GM23338 (cell line): Measurements from ENCODE around the gene EXOC3. TPM values are rescaled to one million over a fixed set of nuclear protein-coding genes. Genes with fewer than 3 reads are reported as not detected.

Experiments
- ATAC-seq: fragments of 200-7000 bp; cut with Tn5 transposase; 3 replicates; pipeline ENCODE4 v1.9.1; 2020
- DNase-seq: peaks from one replicate; pipeline ENCODE4 v3.0.0-alpha.2; 2015; ENCODE audit warnings: low spot score
- H2AFZ ChIP-seq: fragments of 200-600 bp; sonication (generic); 2 replicates; pipeline ENCODE4 v1.8.0; 2016; ENCODE audit warnings: antibody characterized with exemption, mild to moderate bottlenecking, moderate library complexity
- H3F3A ChIP-seq: fragments of 200-600 bp; sonication (generic); replicated peaks from 2 replicates; pipeline ENCODE4 v1.8.0; 2017; ENCODE audit warnings: antibody characterized with exemption, mixed run types, low read depth
- H3K27ac ChIP-seq: fragments of 200-600 bp; sonication (generic); 2 replicates; pipeline ENCODE4 v1.6.1; 2016; ENCODE audit warnings: low read depth
- H3K27me3 ChIP-seq: fragments of 200-600 bp; sonication (generic); 2 replicates; pipeline ENCODE4 v1.8.0; 2016; ENCODE audit warnings: mild to moderate bottlenecking, mixed run types, moderate library complexity; ENCODE audit not compliant: insufficient read depth
- H3K36me3 ChIP-seq: fragments of 200-600 bp; sonication (generic); 2 replicates; pipeline ENCODE4 v1.8.0; 2016; ENCODE audit warnings: mild to moderate bottlenecking; ENCODE audit not compliant: insufficient read depth
- H3K4me1 ChIP-seq: fragments of 200-600 bp; sonication (generic); 2 replicates; pipeline ENCODE4 v1.8.0; 2016; ENCODE audit warnings: mild to moderate bottlenecking, moderate library complexity; ENCODE audit not compliant: insufficient read depth
- H3K4me2 ChIP-seq: fragments of 200-600 bp; sonication (generic); 2 replicates; pipeline ENCODE4 v1.7.1; 2017; ENCODE audit warnings: mixed run types
- H3K4me3 ChIP-seq: fragments of 200-600 bp; sonication (generic); 2 replicates; pipeline ENCODE4 v1.6.1; 2016; ENCODE audit warnings: mixed run types
- H3K79me2 ChIP-seq: fragments of 200-600 bp; sonication (generic); replicated peaks from 2 replicates; pipeline ENCODE4 v1.8.0; 2017; ENCODE audit warnings: mild to moderate bottlenecking; ENCODE audit not compliant: insufficient read depth
- H3K9me2 ChIP-seq: fragments of 200-600 bp; sonication (generic); 2 replicates; pipeline ENCODE4 v1.8.0; 2017; ENCODE audit not compliant: insufficient read depth
- H4K20me1 ChIP-seq: fragments of 200-600 bp; sonication (generic); replicated peaks from 2 replicates; pipeline ENCODE4 v1.8.0; 2017; ENCODE audit warnings: mild to moderate bottlenecking; ENCODE audit not compliant: insufficient read depth
- H3K27ac Mint-ChIP-seq: 2 replicates; pipeline ENCODE4 v1.8.0; 2020; ENCODE audit warnings: inconsistent platforms, mild to moderate bottlenecking, moderate library complexity, mixed read lengths
- H3K27me3 Mint-ChIP-seq: 3 replicates; pipeline ENCODE4 v1.8.0; 2022; ENCODE audit warnings: low read depth, mild to moderate bottlenecking, moderate library complexity, mixed read lengths, inconsistent platforms; ENCODE audit not compliant: insufficient read depth, poor library complexity
- H3K36me3 Mint-ChIP-seq: 3 replicates; pipeline ENCODE4 v1.8.0; 2021; ENCODE audit warnings: low read depth, mild to moderate bottlenecking, inconsistent platforms, moderate library complexity, mixed read lengths
- H3K4me1 Mint-ChIP-seq: 3 replicates; pipeline ENCODE4 v1.8.0; 2020; ENCODE audit warnings: mild to moderate bottlenecking, inconsistent platforms, mixed read lengths
- H3K4me3 Mint-ChIP-seq: 3 replicates; pipeline ENCODE4 v1.8.0; 2021; ENCODE audit warnings: moderate library complexity, mild to moderate bottlenecking, inconsistent platforms, mixed read lengths
- H3K9me3 Mint-ChIP-seq: 3 replicates; pipeline ENCODE4 v1.8.0; 2020; ENCODE audit warnings: moderate library complexity, mild to moderate bottlenecking, inconsistent platforms, mixed read lengths
- CREB1 ChIP-seq: fragments of 250-450 bp; sonication (Bioruptor Pico); IDR thresholded peaks from 2 replicates; pipeline ENCODE4 v1.5.0; 2020; ENCODE audit warnings: low read depth, mild to moderate bottlenecking, moderate library complexity
- EZH2 ChIP-seq: fragments of 200-600 bp; sonication (generic); IDR thresholded peaks from one replicate; pipeline ENCODE4 v1.8.0; 2017; ENCODE audit warnings: antibody characterized with exemption, mild to moderate bottlenecking, low read depth; ENCODE audit not compliant: unreplicated experiment
- EZH2phosphoT487 ChIP-seq: fragments of 200-600 bp; sonication (generic); IDR thresholded peaks from one replicate; pipeline ENCODE4 v1.8.1; 2018; ENCODE audit warnings: antibody characterized with exemption; ENCODE audit not compliant: unreplicated experiment
- JUNB ChIP-seq: IDR thresholded peaks from one replicate; pipeline ENCODE4 v1.6.1; 2016; ENCODE audit warnings: antibody characterized with exemption; ENCODE audit not compliant: unreplicated experiment
- NANOG ChIP-seq: IDR thresholded peaks from 2 replicates; pipeline ENCODE4 v1.6.1; 2016; ENCODE audit warnings: antibody characterized with exemption, borderline replicate concordance
- POLR2AphosphoS5 ChIP-seq: IDR thresholded peaks from 2 replicates; pipeline ENCODE4 v1.6.1; 2016; ENCODE audit warnings: antibody characterized with exemption, low read depth
- STAT1 ChIP-seq: IDR thresholded peaks from one replicate; pipeline ENCODE4 v1.6.1; 2016; ENCODE audit warnings: antibody characterized with exemption; ENCODE audit not compliant: unreplicated experiment
- ZNF114 ChIP-seq: fragments of 250-450 bp; sonication (Bioruptor Pico); IDR thresholded peaks from 2 replicates; pipeline ENCODE4 v1.5.0; 2020; ENCODE audit warnings: mild to moderate bottlenecking, moderate library complexity
- ZNF331 ChIP-seq: fragments of 250-450 bp; sonication (Bioruptor Pico); IDR thresholded peaks from 2 replicates; pipeline ENCODE4 v1.5.0; 2020; ENCODE audit warnings: low read depth, mild to moderate bottlenecking, moderate library complexity
- polyA plus RNA-seq: library from polyadenylated mRNA; unstranded; fragments of >200 nt; fragmentation: Nextera tagmentation; extraction: Ambion mirVana; gene quantifications from 2 replicates; pipeline ENCODE4 v1.2.1, GENCODE V29; 2016
- total RNA-seq: library from RNA; depleted of rRNA; stranded (reverse); fragments of >200 nt; shearing (Covaris generic); gene quantifications from 2 replicates; pipeline ENCODE4 v1.2.3, GENCODE V29; 2014
- TF ChIP-seq, protein P1 (sequence below): IDR thresholded peaks from one replicate; pipeline ENCODE4 v1.6.1; 2018; ENCODE audit warnings: antibody characterized with exemption; ENCODE audit not compliant: unreplicated experiment
- TF ChIP-seq, protein P2 (sequence below), 2 experiments: fragments of 200-600 bp in 1 of 2; sonication (generic) in 1 of 2; conservative IDR thresholded peaks; 2 replicates each; pipeline versions ENCODE4 v1.5.1 to v1.6.1; 2016 to 2017; ENCODE audit warnings: antibody characterized with exemption in 2 of 2, low read depth in 2 of 2, mild to moderate bottlenecking in 2 of 2, moderate library complexity in 1 of 2
- TF ChIP-seq, protein P3 (sequence below): IDR thresholded peaks from 2 replicates; pipeline ENCODE4 v1.6.1; 2016; ENCODE audit warnings: antibody characterized with exemption

Gene EXOC3
- total and polyA plus RNA-seq, 2 experiments from 2014 or later = 13.4 to 31.6 TPM

DNA sequence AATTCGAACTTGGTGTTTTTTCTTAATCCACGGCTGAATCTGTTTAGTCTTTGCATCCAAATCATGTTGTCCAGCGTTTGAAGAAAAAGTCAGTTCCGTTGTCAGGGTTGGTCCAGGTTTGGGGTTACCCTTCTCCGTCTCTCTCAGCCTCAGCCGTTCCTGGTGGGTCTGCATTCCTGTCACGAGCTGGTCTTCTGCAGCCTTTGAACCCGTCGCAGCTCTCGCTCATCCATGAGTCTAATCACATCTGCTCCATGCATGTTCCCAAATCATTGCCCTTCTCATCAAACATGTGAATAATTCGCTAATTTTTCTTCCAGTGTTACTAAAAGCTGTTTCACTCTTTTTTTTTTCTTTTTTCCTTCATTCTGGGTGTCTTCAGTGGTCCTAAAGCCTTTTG, 39.0 kb upstream of the EXOC3 start:
- Histone ChIP-seq H3K27ac (no peak overlapping the region), H3K79me2 (no peaks in the 10 kb centered on the region), H3K4me2 (no peak overlapping the region), H3K36me3 (no peaks in the 10 kb centered on the region), H3F3A (no peaks in the 10 kb centered on the region), H3K4me1 (peaks cover 6% of the 10 kb centered on the region; the same call in 1 of the 2 replicates), H2AFZ (no peak overlapping the region), H3K4me3 (no peak overlapping the region), H4K20me1 (no peaks in the 10 kb centered on the region), H3K9me2 (0 out of 2 replicates have a peak, but pooled peaks cover 4% of the 10 kb centered on the region), H3K27me3 (no peaks in the 10 kb centered on the region)
- DNase-seq = no peak
- no peak for ATAC-seq
- no peak for TF ChIP-seq EZH2
- no peak for TF ChIP-seq EZH2phosphoT487
- no peak for TF ChIP-seq JUNB
- no peak for TF ChIP-seq CREB1 (CRISPR knock-in tag)
- Mint-ChIP-seq H3K27me3 (peaks cover 14% of the 10 kb centered on the region), H3K36me3 (no peaks in the 10 kb centered on the region), H3K4me3 (no peak overlapping the region), H3K4me1 (peaks cover 16% of the 10 kb centered on the region), H3K9me3 (0 out of 3 replicates have a peak, but pooled peaks cover 3% of the 10 kb centered on the region), H3K27ac (no peak overlapping the region)

DNA sequence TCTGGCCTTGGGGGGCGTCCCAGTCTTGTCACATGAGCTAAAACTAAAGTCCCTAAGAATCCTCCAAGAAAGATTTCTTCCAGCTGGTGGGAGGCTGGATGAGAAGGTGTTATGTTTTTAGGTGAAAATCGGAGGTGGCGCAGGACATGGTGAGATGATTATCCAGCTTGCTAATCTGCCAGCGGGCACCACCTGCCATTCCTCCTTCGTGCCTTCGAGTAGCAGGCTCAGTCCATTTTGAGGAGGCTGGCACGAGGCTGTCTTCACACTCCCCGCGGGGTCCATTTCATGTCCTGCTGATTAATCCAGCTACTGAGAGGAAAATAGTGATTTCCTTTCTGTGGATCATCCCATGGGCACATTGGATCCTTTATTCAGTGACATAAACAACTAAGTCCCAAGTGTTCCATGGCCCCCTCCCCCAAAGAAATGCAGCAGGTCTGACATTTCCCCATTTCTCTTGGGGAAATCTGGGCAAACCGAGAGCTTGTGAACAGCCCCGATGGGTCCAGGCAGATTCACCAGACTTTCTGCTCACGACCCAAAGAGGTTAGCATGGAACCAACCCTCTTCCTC, 38.2 kb upstream of the EXOC3 start:
- no peaks in the 10 kb centered on the region for H3K36me3 Mint-ChIP-seq
- TF ChIP-seq, protein P1, sequence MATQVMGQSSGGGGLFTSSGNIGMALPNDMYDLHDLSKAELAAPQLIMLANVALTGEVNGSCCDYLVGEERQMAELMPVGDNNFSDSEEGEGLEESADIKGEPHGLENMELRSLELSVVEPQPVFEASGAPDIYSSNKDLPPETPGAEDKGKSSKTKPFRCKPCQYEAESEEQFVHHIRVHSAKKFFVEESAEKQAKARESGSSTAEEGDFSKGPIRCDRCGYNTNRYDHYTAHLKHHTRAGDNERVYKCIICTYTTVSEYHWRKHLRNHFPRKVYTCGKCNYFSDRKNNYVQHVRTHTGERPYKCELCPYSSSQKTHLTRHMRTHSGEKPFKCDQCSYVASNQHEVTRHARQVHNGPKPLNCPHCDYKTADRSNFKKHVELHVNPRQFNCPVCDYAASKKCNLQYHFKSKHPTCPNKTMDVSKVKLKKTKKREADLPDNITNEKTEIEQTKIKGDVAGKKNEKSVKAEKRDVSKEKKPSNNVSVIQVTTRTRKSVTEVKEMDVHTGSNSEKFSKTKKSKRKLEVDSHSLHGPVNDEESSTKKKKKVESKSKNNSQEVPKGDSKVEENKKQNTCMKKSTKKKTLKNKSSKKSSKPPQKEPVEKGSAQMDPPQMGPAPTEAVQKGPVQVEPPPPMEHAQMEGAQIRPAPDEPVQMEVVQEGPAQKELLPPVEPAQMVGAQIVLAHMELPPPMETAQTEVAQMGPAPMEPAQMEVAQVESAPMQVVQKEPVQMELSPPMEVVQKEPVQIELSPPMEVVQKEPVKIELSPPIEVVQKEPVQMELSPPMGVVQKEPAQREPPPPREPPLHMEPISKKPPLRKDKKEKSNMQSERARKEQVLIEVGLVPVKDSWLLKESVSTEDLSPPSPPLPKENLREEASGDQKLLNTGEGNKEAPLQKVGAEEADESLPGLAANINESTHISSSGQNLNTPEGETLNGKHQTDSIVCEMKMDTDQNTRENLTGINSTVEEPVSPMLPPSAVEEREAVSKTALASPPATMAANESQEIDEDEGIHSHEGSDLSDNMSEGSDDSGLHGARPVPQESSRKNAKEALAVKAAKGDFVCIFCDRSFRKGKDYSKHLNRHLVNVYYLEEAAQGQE = no peak
- no peak for TF ChIP-seq EZH2phosphoT487
- TF ChIP-seq POLR2AphosphoS5 = no peak
- TF ChIP-seq JUNB = no peak
- TF ChIP-seq ZNF331 = no peak
- no peak for TF ChIP-seq EZH2
- no peak for TF ChIP-seq ZNF114 (CRISPR knock-in tag)
- TF ChIP-seq, protein P2, sequence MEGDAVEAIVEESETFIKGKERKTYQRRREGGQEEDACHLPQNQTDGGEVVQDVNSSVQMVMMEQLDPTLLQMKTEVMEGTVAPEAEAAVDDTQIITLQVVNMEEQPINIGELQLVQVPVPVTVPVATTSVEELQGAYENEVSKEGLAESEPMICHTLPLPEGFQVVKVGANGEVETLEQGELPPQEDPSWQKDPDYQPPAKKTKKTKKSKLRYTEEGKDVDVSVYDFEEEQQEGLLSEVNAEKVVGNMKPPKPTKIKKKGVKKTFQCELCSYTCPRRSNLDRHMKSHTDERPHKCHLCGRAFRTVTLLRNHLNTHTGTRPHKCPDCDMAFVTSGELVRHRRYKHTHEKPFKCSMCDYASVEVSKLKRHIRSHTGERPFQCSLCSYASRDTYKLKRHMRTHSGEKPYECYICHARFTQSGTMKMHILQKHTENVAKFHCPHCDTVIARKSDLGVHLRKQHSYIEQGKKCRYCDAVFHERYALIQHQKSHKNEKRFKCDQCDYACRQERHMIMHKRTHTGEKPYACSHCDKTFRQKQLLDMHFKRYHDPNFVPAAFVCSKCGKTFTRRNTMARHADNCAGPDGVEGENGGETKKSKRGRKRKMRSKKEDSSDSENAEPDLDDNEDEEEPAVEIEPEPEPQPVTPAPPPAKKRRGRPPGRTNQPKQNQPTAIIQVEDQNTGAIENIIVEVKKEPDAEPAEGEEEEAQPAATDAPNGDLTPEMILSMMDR (conservative IDR thresholded peaks at IDR 0.05; ENCODE audit: low read depth in 2 of 2) = no peak
- TF ChIP-seq, protein P3, sequence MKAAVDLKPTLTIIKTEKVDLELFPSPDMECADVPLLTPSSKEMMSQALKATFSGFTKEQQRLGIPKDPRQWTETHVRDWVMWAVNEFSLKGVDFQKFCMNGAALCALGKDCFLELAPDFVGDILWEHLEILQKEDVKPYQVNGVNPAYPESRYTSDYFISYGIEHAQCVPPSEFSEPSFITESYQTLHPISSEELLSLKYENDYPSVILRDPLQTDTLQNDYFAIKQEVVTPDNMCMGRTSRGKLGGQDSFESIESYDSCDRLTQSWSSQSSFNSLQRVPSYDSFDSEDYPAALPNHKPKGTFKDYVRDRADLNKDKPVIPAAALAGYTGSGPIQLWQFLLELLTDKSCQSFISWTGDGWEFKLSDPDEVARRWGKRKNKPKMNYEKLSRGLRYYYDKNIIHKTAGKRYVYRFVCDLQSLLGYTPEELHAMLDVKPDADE = no peak
- no peak for TF ChIP-seq NANOG
- TF ChIP-seq STAT1 = no peak

More for the DNA sequence above, 38.2 kb upstream of the EXOC3 start:
- Histone ChIP-seq H3K4me2 (no peak overlapping the region), H4K20me1 (no peaks in the 10 kb centered on the region), H3K4me1 (peaks cover 6% of the 10 kb centered on the region; the same call in 1 of the 2 replicates), H3F3A (no peaks in the 10 kb centered on the region), H3K79me2 (no peaks in the 10 kb centered on the region), H3K9me2 (0 out of 2 replicates have a peak, but pooled peaks cover 4% of the 10 kb centered on the region), H3K27me3 (no peaks in the 10 kb centered on the region), H3K36me3 (no peaks in the 10 kb centered on the region), H2AFZ (no peak overlapping the region), H3K4me3 (no peak overlapping the region), H3K27ac (no peak overlapping the region)
- Mint-ChIP-seq H3K27me3 (peaks cover 11% of the 10 kb centered on the region), H3K9me3 (0 out of 3 replicates have a peak, but pooled peaks cover 3% of the 10 kb centered on the region), H3K4me1 (peaks cover 10% of the 10 kb centered on the region), H3K27ac (no peak overlapping the region), H3K4me3 (no peak overlapping the region)
- DNase-seq (no peak), ATAC-seq (no peak)
